Heart right ventricle (tissue), 16 donors: Measurements from ENCODE around the gene DAB1. TPM values are rescaled to one million over a fixed set of nuclear protein-coding genes. Genes with fewer than 3 reads are reported as not detected.

ENCODE experiments used
- ATAC-seq, 8 donors: fragments of 200-7000 bp; cut with Tn5 transposase; one replicate each; pipeline ENCODE4 v1.9.1; 2020; ENCODE audit warnings: mild to moderate bottlenecking in 8 of 8, moderate library complexity in 8 of 8, moderate number of reproducible peaks in 1 of 8
- DNase-seq, 2 donors: peaks; one replicate each; pipeline ENCODE4 v3.0.0-alpha.2; 2020
- H3K27ac ChIP-seq, 10 donors: fragments of 200-600 bp; sonication (generic) in 2 of 10; one replicate each; pipeline versions ENCODE4 v1.5.0 to v1.8.0; 2020 to 2022; ENCODE audit warnings: mild to moderate bottlenecking in 3 of 10
- H3K27me3 ChIP-seq, 7 donors: fragments of 200-600 bp; one replicate each; pipeline ENCODE4 v1.8.0; 2021 to 2022; ENCODE audit warnings: mild to moderate bottlenecking in 2 of 7
- H3K36me3 ChIP-seq, 9 donors: fragments of 200-600 bp; sonication (generic) in 1 of 9; one replicate each; pipeline versions ENCODE4 v1.5.0 to v1.8.0; 2020 to 2022; ENCODE audit warnings: mild to moderate bottlenecking in 2 of 9
- H3K4me1 ChIP-seq, 9 donors: fragments of 200-600 bp; sonication (generic) in 1 of 9; one replicate each; pipeline versions ENCODE4 v1.5.0 to v1.8.0; 2020 to 2022; ENCODE audit warnings: mild to moderate bottlenecking in 4 of 9
- H3K4me3 ChIP-seq, 10 donors: fragments of 200-600 bp; sonication (generic) in 2 of 10; one replicate each; pipeline versions ENCODE4 v1.5.0 to v1.8.0; 2020 to 2022; ENCODE audit warnings: mild to moderate bottlenecking in 7 of 10, moderate library complexity in 2 of 10
- H3K9me3 ChIP-seq, 11 donors: fragments of 200-600 bp in 10 of 11; sonication (generic) in 2 of 11; one replicate each; pipeline versions ENCODE4 v1.5.0 to v1.8.0; 2013 to 2022; ENCODE audit warnings: mild to moderate bottlenecking in 2 of 11, control low read depth in 1 of 11, moderate library complexity in 1 of 11
- CTCF ChIP-seq, 9 donors: fragments of 200-600 bp; sonication (generic) in 2 of 9; IDR thresholded peaks; one replicate each; pipeline versions ENCODE4 v1.5.0 to v1.8.0; 2021 to 2022; ENCODE audit warnings: antibody characterized with exemption in 9 of 9, mild to moderate bottlenecking in 5 of 9, moderate library complexity in 1 of 9
- WGBS, 2 donors: extraction: QIAGEN DNeasy Blood & Tissue Kit; methylation state at CpG; one replicate each; pipeline ENCODE4 v1.1.7; 2013; ENCODE audit warnings: inconsistent platforms in 1 of 2; 5-methylcytosine and 5-hydroxymethylcytosine counted together
- intact Hi-C, 10 donors: fragments of 100-400 bp; cut with DNase I; formaldehyde crosslinking; loops; one replicate each; pipeline versions ENCODE4 v1.11.1 to v1.14.2; 2022
- polyA plus RNA-seq, 2 donors: library from polyadenylated mRNA; stranded (reverse); fragments of 200-250 nt; gene quantifications; one replicate each; pipeline ENCODE4 v1.2.3, GENCODE V29; 2013
- total RNA-seq, 10 donors: library from RNA; stranded (reverse); fragmentation: NEBNext Ultra II Directional in 3 of 10; extraction: Animal tissue kit (Norgen Biotek cat#: 25700) in 3 of 10; gene quantifications; one replicate each; pipeline versions ENCODE4 v1.2.1 to v1.2.4, GENCODE V29; 2021 to 2023
- donor health status: Arrhythmogenic right ventricular cardiomyopathy.
- donor health status: ischemic (EF 13 %, LVEDD 7.1; RV severe dilation, severe dysfunction).
- donor health status: healthy with polysubstance abuse.
- donor health status: DM: no; HTN: yes; CAD: no.
- donor health status: DM: no; HTN: no; CAD: no.
- donor health status: ischemic (EF 25% LVEDD 6.9; RV normal size, moderate dysfunction).
- donor health status: ischemic (EF 25% LVEDD 5.7; RV mildly dilated, moderate dysfunction).
- donor health status: healthy.
- donor health status: DM: yes; HTN: yes; CAD: no.
- donor health status: Ischemic cardiomyopathy.
- donor health status: ischemic (EF 35%, LVEDD 5.7; RV mildly dilated, moderate dysfunction).
- donor health status: nonischemic (EF 11% LVEDD 7.7; RV severe dilation, severe dysfunction).
- donor health status: DM: yes; HTN: yes; CAD: no.
- donor health status: PGD.
- donor health status: ischemic (EF 29% LVEDD 5.4; RV normal size, mild dysfunction).
- donor health status: nonischemic (EF 23%, LVEDD 6.1; RV moderate dilation, normal function).

Gene DAB1
- total and polyA plus RNA-seq, 12 donors = 0.16 to 25.5 (median 8.1) TPM

- intact Hi-C loops = no loop called here
- 61 to 75% methylated on average over 3 of the region's 3 CpGs for WGBS, 2 donors
- DNase-seq = no peak
- H3K27me3 ChIP-seq = no peaks in the 10 kb centered on the region
- H3K4me1 ChIP-seq = peaks cover 0 to 25% (median 3%) of the 10 kb centered on the region in 9 donors
- no peak for TF ChIP-seq CTCF (IDR thresholded peaks at IDR 0.05)
- peak; percentile 61 to 94 (median 86) for ATAC-seq
- H3K36me3 ChIP-seq = no peaks in the 10 kb centered on the region
- H3K4me3 ChIP-seq = no peak overlapping the region
- H3K27ac ChIP-seq = peak overlapping the region in 6 of 10 donors; percentile 11 to 68 (median 58)
- H3K9me3 ChIP-seq = no peaks in the 10 kb centered on the region
These were observed 292.0 kb downstream of the DAB1 start for GRCh38 chr1:57131701-57132394.

DNA sequence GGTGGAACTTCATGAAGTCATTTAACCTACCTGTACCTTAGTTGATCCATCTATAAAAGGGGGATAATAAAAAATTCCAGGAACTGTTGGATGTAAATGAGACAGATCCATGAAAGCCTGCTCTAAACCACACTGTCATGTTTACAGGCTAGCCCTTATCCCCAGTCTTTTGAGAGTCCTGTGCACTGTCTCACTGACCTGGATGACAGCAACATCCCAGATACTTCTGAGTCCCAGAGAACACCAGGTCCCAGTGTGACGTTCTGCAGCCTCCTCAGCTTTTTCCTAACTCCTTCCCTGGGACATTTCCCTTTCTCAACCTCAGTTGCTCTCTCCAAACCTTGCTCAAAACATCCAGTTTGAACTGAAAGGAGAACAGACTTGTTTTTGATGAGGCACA, 292.6 kb downstream of the DAB1 start:
- Histone ChIP-seq H3K4me3 (no peak overlapping the region), H3K9me3 (no peaks in the 10 kb centered on the region), H3K4me1 (peaks cover 0 to 29% (median 3%) of the 10 kb centered on the region in 9 donors), H3K27me3 (no peaks in the 10 kb centered on the region), H3K27ac (peak overlapping the region in 6 of 10 donors; percentile 11 to 68 (median 58)), H3K36me3 (no peaks in the 10 kb centered on the region)
- ATAC-seq = peak in 5 of 8 donors; percentile 36 to 84 (median 63)
- 31 to 35% methylated on average over 1 of the region's 1 CpG for WGBS, 2 donors
- DNase-seq = no peak
- TF ChIP-seq CTCF (IDR thresholded peaks at IDR 0.05) = no peak
- intact Hi-C loops = no loop called here

DNA sequence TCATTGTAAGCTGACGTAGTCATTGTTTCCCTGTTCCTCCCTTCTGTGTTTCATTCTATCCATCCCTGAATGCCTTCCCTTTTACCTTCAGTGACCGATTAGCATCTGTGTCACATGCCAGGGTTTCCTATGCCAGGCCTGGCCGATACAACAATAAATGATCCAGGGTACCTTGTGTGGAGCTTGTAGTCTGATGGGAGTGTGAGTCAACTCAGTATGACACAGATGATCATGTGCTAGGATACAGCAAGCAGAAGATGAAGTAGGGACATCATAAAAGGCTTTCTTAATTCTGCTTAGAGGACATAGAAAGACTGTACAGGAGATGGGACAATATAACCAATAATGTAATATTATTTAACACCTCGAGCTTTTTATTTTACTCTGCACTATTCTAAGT, 294.0 kb downstream of the DAB1 start:
- no peak for DNase-seq
- intact Hi-C loops = no loop called here

DNA sequence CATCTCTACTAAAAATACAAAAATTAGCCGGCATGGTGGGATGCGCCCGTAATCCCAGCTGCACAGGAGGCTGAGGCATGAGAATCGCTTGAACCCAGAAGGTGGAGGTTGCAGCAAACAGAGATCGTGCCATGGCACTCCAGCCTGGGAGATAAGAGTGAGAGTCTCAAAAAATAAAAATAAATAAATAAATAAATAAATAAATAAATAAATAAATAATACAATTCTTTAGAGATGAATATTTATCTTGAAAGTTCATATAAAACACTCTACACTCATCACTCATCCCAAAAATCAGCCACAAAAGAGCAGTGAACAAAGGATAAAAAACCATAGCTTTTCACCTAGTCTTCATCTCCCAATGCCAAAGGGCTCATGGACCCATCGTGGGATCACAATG, 295.9 kb downstream of the DAB1 start:
- 97% methylated on average over 6 of the region's 6 CpGs for WGBS, 2 donors
- no peak for TF ChIP-seq CTCF (IDR thresholded peaks at IDR 0.05)
- Histone ChIP-seq H3K27ac (no peak overlapping the region), H3K9me3 (no peaks in the 10 kb centered on the region), H3K4me1 (peaks cover 0 to 22% (median 3%) of the 10 kb centered on the region in 9 donors), H3K27me3 (no peaks in the 10 kb centered on the region), H3K4me3 (no peak overlapping the region), H3K36me3 (no peaks in the 10 kb centered on the region)
- ATAC-seq (no peak), DNase-seq (no peak)
- intact Hi-C loops = no loop called here

More for the DNA sequence above, 294.0 kb downstream of the DAB1 start:
- 82 to 94% methylated on average over 4 of the region's 4 CpGs for WGBS, 2 donors
- no peak for ATAC-seq
- no peaks in the 10 kb centered on the region for H3K27me3 ChIP-seq
- no peaks in the 10 kb centered on the region for H3K36me3 ChIP-seq
- no peak overlapping the region for H3K27ac ChIP-seq
- H3K9me3 ChIP-seq = no peaks in the 10 kb centered on the region
- TF ChIP-seq CTCF (IDR thresholded peaks at IDR 0.05) = no peak
- no peak overlapping the region for H3K4me3 ChIP-seq
- peaks cover 0 to 29% (median 3%) of the 10 kb centered on the region in 9 donors for H3K4me1 ChIP-seq
